ENCODE data around the gene SPPL2B. TPM values are rescaled to one million over a fixed set of nuclear protein-coding genes. Genes with fewer than 3 reads are reported as not detected.
"Not testable (repeated sequence)": the region's sequence is repeated elsewhere in the genome, so short reads cannot be mapped to it uniquely, and the experiment has no call there.

SPPL2B gene
- total and polyA plus RNA-seq, 2 experiments from 2014 or later, result 23.5 to 51.0 TPM

- no peaks in the 10 kb centered on the region for H3K4me1 Mint-ChIP-seq
- no peaks in the 10 kb centered on the region for H3K36me3 Mint-ChIP-seq (ENCODE audit: low read depth)
- Histone ChIP-seq H3K4me2 (no peak overlapping the region), H2AFZ (no peak overlapping the region), H4K20me1 (replicated peaks; ENCODE audit: insufficient read depth) (no peaks in the 10 kb centered on the region), H3K27ac (ENCODE audit: low read depth) (no peak overlapping the region), H3K9me2 (ENCODE audit: insufficient read depth) (no peaks in the 10 kb centered on the region), H3K79me2 (replicated peaks; ENCODE audit: insufficient read depth) (no peaks in the 10 kb centered on the region), H3K4me1 (ENCODE audit: insufficient read depth) (no peaks in the 10 kb centered on the region), H3F3A (replicated peaks; ENCODE audit: low read depth) (no peaks in the 10 kb centered on the region), H3K27me3 (ENCODE audit: insufficient read depth) (no peaks in the 10 kb centered on the region), H3K4me3 (no peak overlapping the region), H3K36me3 (ENCODE audit: insufficient read depth) (no peaks in the 10 kb centered on the region)
- no peak overlapping the region for H3K27ac Mint-ChIP-seq
- ATAC-seq, result peak; percentile 65
- peak; percentile 78 to 89 for TF ChIP-seq CTCF (conservative IDR thresholded peaks at IDR 0.05; ENCODE audit: low read depth in 2 of 2)
- TF ChIP-seq CREB1 (CRISPR knock-in tag; IDR thresholded peaks at IDR 0.05; ENCODE audit: low read depth), result no peak
- peaks cover 2% of the 10 kb centered on the region; the same call in 2 of the 3 replicates for H3K9me3 Mint-ChIP-seq
- peaks cover 13% of the 10 kb centered on the region for H3K27me3 Mint-ChIP-seq (ENCODE audit: insufficient read depth, low read depth, poor library complexity)
- peak; percentile 79 for DNase-seq (ENCODE audit: low spot score)
- no peak overlapping the region for H3K4me3 Mint-ChIP-seq
Observed at GRCh38 chr19:2391118-2391725, 62.7 kb downstream of the SPPL2B start.

GRCh38 chr19:2392366-2392765, 63.9 kb downstream of the SPPL2B start:
- no peak overlapping the region for H3K4me2 ChIP-seq
- Mint-ChIP-seq H3K9me3 (peaks cover 2% of the 10 kb centered on the region; the same call in 2 of the 3 replicates), H3K36me3 (ENCODE audit: low read depth) (no peaks in the 10 kb centered on the region), H3K27me3 (ENCODE audit: insufficient read depth, low read depth, poor library complexity) (peaks cover 13% of the 10 kb centered on the region), H3K4me3 (no peak overlapping the region), H3K4me1 (no peaks in the 10 kb centered on the region), H3K27ac (no peak overlapping the region)
- no peaks in the 10 kb centered on the region for H3K4me1 ChIP-seq (ENCODE audit: insufficient read depth)
- H3F3A ChIP-seq (replicated peaks; ENCODE audit: low read depth), result no peaks in the 10 kb centered on the region
- H4K20me1 ChIP-seq (replicated peaks; ENCODE audit: insufficient read depth), result no peaks in the 10 kb centered on the region
- DNase-seq (ENCODE audit: low spot score) (no peak), ATAC-seq (no peak)
- no peaks in the 10 kb centered on the region for H3K27me3 ChIP-seq (ENCODE audit: insufficient read depth)
- H2AFZ ChIP-seq, result no peak overlapping the region
- no peaks in the 10 kb centered on the region for H3K9me2 ChIP-seq (ENCODE audit: insufficient read depth)
- TF ChIP-seq NANOG (IDR thresholded peaks at IDR 0.05; ENCODE audit: borderline replicate concordance), result no peak
- no peak for TF ChIP-seq REST (IDR thresholded peaks at IDR 0.05; ENCODE audit: unreplicated experiment)
- TF ChIP-seq CREB1 (CRISPR knock-in tag; IDR thresholded peaks at IDR 0.05; ENCODE audit: low read depth), result no peak
- TF ChIP-seq EZH2 (IDR thresholded peaks at IDR 0.05; ENCODE audit: low read depth, unreplicated experiment), result no peak
- H3K36me3 ChIP-seq (ENCODE audit: insufficient read depth), result no peaks in the 10 kb centered on the region
- H3K27ac ChIP-seq (ENCODE audit: low read depth), result no peak overlapping the region
- H3K4me3 ChIP-seq, result no peak overlapping the region
- no peaks in the 10 kb centered on the region for H3K79me2 ChIP-seq (replicated peaks; ENCODE audit: insufficient read depth)

- H3K4me2 ChIP-seq; H3K4me1 ChIP-seq (ENCODE audit: insufficient read depth); H3K27ac Mint-ChIP-seq; H3K9me2 ChIP-seq (ENCODE audit: insufficient read depth); H4K20me1 ChIP-seq (replicated peaks; ENCODE audit: insufficient read depth); H3K27ac ChIP-seq (ENCODE audit: low read depth); H3K79me2 ChIP-seq (replicated peaks; ENCODE audit: insufficient read depth); H3K4me3 Mint-ChIP-seq; DNase-seq (ENCODE audit: low spot score); H3K4me1 Mint-ChIP-seq; H3K36me3 Mint-ChIP-seq (ENCODE audit: low read depth); H3K27me3 ChIP-seq (ENCODE audit: insufficient read depth); H3K4me3 ChIP-seq; H3K36me3 ChIP-seq (ENCODE audit: insufficient read depth); H3K9me3 Mint-ChIP-seq; H2AFZ ChIP-seq; H3F3A ChIP-seq (replicated peaks; ENCODE audit: low read depth); ATAC-seq: not testable (repeated sequence)
- peaks cover 12% of the 10 kb centered on the region for H3K27me3 Mint-ChIP-seq (ENCODE audit: insufficient read depth, low read depth, poor library complexity)
Observed at GRCh38 chr19:2392899-2393298, 64.4 kb downstream of the SPPL2B start.
